PC-3 (cell line): ENCODE data around the gene SYK. TPM values are rescaled to one million over a fixed set of nuclear protein-coding genes. Genes with fewer than 3 reads are reported as not detected.
"Not testable (repeated sequence)": the region's sequence is repeated elsewhere in the genome, so short reads cannot be mapped to it uniquely, and the experiment has no call there.

Experiments used
- ATAC-seq: fragments of 200-7000 bp; cut with Tn5 transposase; 2 replicates; pipeline ENCODE4 v1.9.1; 2020; ENCODE audit warnings: mild to moderate bottlenecking, moderate library complexity
- BruUV-seq: library from RNA; stranded (reverse); fragments of 400-500 nt; replicated peaks from 2 replicates; lab custom pipeline; 2021; lab: Mats Ljungman, UMichigan
- CTCF ChIA-PET: fragments of 300-600 bp; sonication (Branson Sonifier 250); formaldehyde crosslinking; loops from one replicate; lab custom pipeline; 2022; ENCODE audit warnings: antibody characterized with exemption; lab: Charles Lee
- POLR2A ChIA-PET: fragments of 300-600 bp; sonication (Branson Sonifier 250); formaldehyde crosslinking; loops from one replicate; lab custom pipeline; 2022; ENCODE audit warnings: antibody characterized with exemption; ENCODE audit not compliant: unreplicated experiment; lab: Charles Lee
- DNase-seq: peaks from one replicate; pipeline ENCODE4 v3.0.0-alpha.2; 2015
- H2AFZ ChIP-seq: fragments of 300-600 bp; sonication (generic); 2 replicates; pipeline ENCODE4 v1.6.0; 2016; ENCODE audit warnings: antibody characterized with exemption, low read length
- H3F3A ChIP-seq: fragments of 300-600 bp; sonication (generic); one replicate; pipeline ENCODE4 v1.6.0; 2017; ENCODE audit warnings: antibody characterized with exemption, low read length, control low read depth, mild to moderate bottlenecking; ENCODE audit not compliant: unreplicated experiment
- H3K27ac ChIP-seq: fragments of 300-600 bp; sonication (generic); 2 replicates; pipeline ENCODE4 v1.5.1; 2016; ENCODE audit warnings: mild to moderate bottlenecking, low read length
- H3K27me3 ChIP-seq: fragments of 300-600 bp; sonication (generic); 2 replicates; pipeline ENCODE4 v1.6.1; 2016; ENCODE audit warnings: low read length, mixed read lengths
- H3K36me3 ChIP-seq: fragments of 300-600 bp; sonication (generic); 2 replicates; pipeline ENCODE4 v1.6.1; 2016; ENCODE audit warnings: low read depth, mixed run types, low read length, mixed read lengths
- H3K4me1 ChIP-seq: fragments of 300-600 bp; sonication (generic); 2 replicates; pipeline ENCODE4 v1.5.1; 2016; ENCODE audit warnings: low read length; ENCODE audit not compliant: insufficient read depth
- H3K4me2 ChIP-seq: fragments of 300-600 bp; sonication (generic); 2 replicates; pipeline ENCODE4 v1.6.0; 2016; ENCODE audit warnings: low read length
- H3K4me3 ChIP-seq: fragments of 300-600 bp; sonication (generic); 2 replicates; pipeline ENCODE4 v1.5.1; 2016; ENCODE audit warnings: mild to moderate bottlenecking, low read length, mixed read lengths
- H3K79me2 ChIP-seq: fragments of 300-600 bp; sonication (generic); 2 replicates; pipeline ENCODE4 v1.6.1; 2017; ENCODE audit warnings: low read length, mixed read lengths
- H3K9ac ChIP-seq: fragments of 300-600 bp; sonication (generic); 2 replicates; pipeline ENCODE4 v1.6.0; 2016; ENCODE audit warnings: mild to moderate bottlenecking, low read length
- H3K9me2 ChIP-seq: fragments of 300-600 bp; sonication (generic); replicated peaks from 2 replicates; pipeline ENCODE4 v1.6.1; 2016; ENCODE audit warnings: mixed run types, low read length, mixed read lengths
- H3K9me3 ChIP-seq: fragments of 300-600 bp; sonication (generic); 2 replicates; pipeline ENCODE4 v1.6.1; 2016; ENCODE audit warnings: low read length, mixed read lengths
- H4K20me1 ChIP-seq: fragments of 300-600 bp; sonication (generic); 2 replicates; pipeline ENCODE4 v1.6.1; 2016; ENCODE audit warnings: low read length, mixed read lengths
- CTCF ChIP-seq: fragments of 300-600 bp; sonication (generic); conservative IDR thresholded peaks from 2 replicates; pipeline ENCODE4 v1.5.1; 2017; ENCODE audit warnings: antibody characterized with exemption, low read depth, mild to moderate bottlenecking, low read length
- EZH2 ChIP-seq: fragments of 300-600 bp; sonication (generic); IDR thresholded peaks from one replicate; pipeline ENCODE4 v1.6.1; 2017; ENCODE audit warnings: antibody characterized with exemption, mild to moderate bottlenecking, low read length; ENCODE audit not compliant: unreplicated experiment
- EZH2phosphoT487 ChIP-seq: fragments of 300-600 bp; sonication (generic); IDR thresholded peaks from 2 replicates; pipeline ENCODE4 v1.6.1; 2018; ENCODE audit warnings: mild to moderate bottlenecking, antibody characterized with exemption, low read length, borderline replicate concordance
- intact Hi-C: fragments of 100-400 bp; cut with micrococcal nuclease; formaldehyde crosslinking; loops from 2 replicates; pipeline ENCODE4 v1.9.0; 2023
- total RNA-seq: library from RNA; depleted of rRNA; stranded (reverse); fragments of >200 nt; gene quantifications from 2 replicates; pipeline ENCODE4 v1.2.3, GENCODE V29; 2014

Gene SYK
- total RNA-seq, 1 experiment from 2014 or later: 12.9 TPM

- ATAC-seq: no peak
- POLR2A ChIA-PET: interaction anchor here (0.6 kb wide), 1 partner anchor 51 kb away, joined by 5 read pairs; no protein-coding TSS in a partner anchor
These were observed 15.1 kb downstream of the SYK start for GRCh38 chr9:90816690-90817089.

GRCh38 chr9:90818279-90818678 is 16.7 kb downstream of the SYK start:
- Histone ChIP-seq H3K9me3 (no peaks in the 10 kb centered on the region), H3K27me3 (no peaks in the 10 kb centered on the region), H3K36me3 (peaks cover 3% of the 10 kb centered on the region; the same call in 1 of the 2 replicates), H3K4me3 (no peak overlapping the region), H3K4me2 (no peak overlapping the region), H2AFZ (no peak overlapping the region), H3F3A (no peaks in the 10 kb centered on the region), H3K9me2 (no peaks in the 10 kb centered on the region), H3K4me1 (peaks cover 3% of the 10 kb centered on the region; the same call in 1 of the 2 replicates), H3K27ac (no peak overlapping the region), H4K20me1 (no peaks in the 10 kb centered on the region), H3K79me2 (no peaks in the 10 kb centered on the region), H3K9ac (no peak overlapping the region)
- TF ChIP-seq CTCF (no peak), EZH2 (no peak), EZH2phosphoT487 (no peak)
- POLR2A ChIA-PET: no interaction called here
- ATAC-seq (no peak), DNase-seq (no peak)
- intact Hi-C loops: no loop called here
- CTCF ChIA-PET: no interaction called here
- no TSS peak for BruUV-seq

More at GRCh38 chr9:90816690-90817089, 15.1 kb downstream of the SYK start:
- Histone ChIP-seq H3K27me3 (no peaks in the 10 kb centered on the region), H3K9me2 (no peaks in the 10 kb centered on the region), H3K4me3 (no peak overlapping the region), H3K27ac (no peak overlapping the region), H3K79me2 (no peaks in the 10 kb centered on the region), H2AFZ (no peak overlapping the region), H3K4me2 (no peak overlapping the region), H4K20me1 (no peaks in the 10 kb centered on the region), H3F3A (no peaks in the 10 kb centered on the region), H3K9me3 (no peaks in the 10 kb centered on the region), H3K9ac (no peak overlapping the region), H3K4me1 (peaks cover 6% of the 10 kb centered on the region; the same call in 1 of the 2 replicates), H3K36me3 (no peaks in the 10 kb centered on the region)
- intact Hi-C loops: no loop called here
- DNase-seq: no peak
- CTCF ChIA-PET: no interaction called here
- TF ChIP-seq EZH2 (no peak), CTCF (no peak), EZH2phosphoT487 (no peak)
- no TSS peak for BruUV-seq

GRCh38 chr9:90820406-90820805 is 18.8 kb downstream of the SYK start:
- H3K4me1 ChIP-seq, H3F3A ChIP-seq, DNase-seq, POLR2A ChIA-PET, H3K36me3 ChIP-seq, H3K27me3 ChIP-seq, H3K79me2 ChIP-seq, CTCF ChIA-PET, H4K20me1 ChIP-seq, BruUV-seq, intact Hi-C loops, H2AFZ ChIP-seq, H3K9me2 ChIP-seq, H3K27ac ChIP-seq, H3K4me2 ChIP-seq, H3K4me3 ChIP-seq, H3K9me3 ChIP-seq, H3K9ac ChIP-seq, ATAC-seq: not testable (repeated sequence)

- CTCF ChIA-PET, POLR2A ChIA-PET, H3K4me1 ChIP-seq: not testable (repeated sequence)
These were observed 19.6 kb downstream of the SYK start for GRCh38 chr9:90821236-90821635.

More at GRCh38 chr9:90821236-90821635, 19.6 kb downstream of the SYK start:
- BruUV-seq, H3K9ac ChIP-seq, intact Hi-C loops, H3K27me3 ChIP-seq, H3K4me2 ChIP-seq, H3K27ac ChIP-seq, DNase-seq, H2AFZ ChIP-seq, H3K36me3 ChIP-seq, H4K20me1 ChIP-seq, H3K4me3 ChIP-seq, H3K9me3 ChIP-seq, H3K9me2 ChIP-seq, H3K79me2 ChIP-seq, ATAC-seq, H3F3A ChIP-seq: not testable (repeated sequence)
